ENCODE results near the gene ZDHHC13.
"Not testable (repeated sequence)": the region's sequence is repeated elsewhere in the genome, so short reads cannot be mapped to it uniquely, and the experiment has no call there.

ZDHHC13 gene

GRCh38 chr11:19101796-19102520 is 15.0 kb upstream of the ZDHHC13 start:
- no peak for DNase-seq (ENCODE audit: low read depth)

DNA sequence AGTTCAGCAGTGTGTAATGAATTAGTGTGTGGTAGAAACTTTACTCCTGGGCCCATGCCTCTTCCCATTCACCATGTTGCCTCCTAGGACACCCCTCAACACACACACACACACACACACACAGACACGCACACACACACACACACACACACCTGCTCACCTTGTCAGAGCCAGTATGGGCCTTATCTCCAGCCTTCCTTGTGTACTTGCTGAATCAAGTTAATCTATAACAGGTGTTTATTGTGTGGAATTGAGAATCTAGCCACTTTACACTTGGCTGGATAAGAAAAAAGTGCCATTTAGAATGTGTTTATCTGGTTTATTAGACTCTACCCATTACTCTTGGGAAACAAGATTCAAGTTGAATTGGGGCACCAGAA is 14.5 kb upstream of the ZDHHC13 start:
- DNase-seq (ENCODE audit: low read depth): no peak

DNA sequence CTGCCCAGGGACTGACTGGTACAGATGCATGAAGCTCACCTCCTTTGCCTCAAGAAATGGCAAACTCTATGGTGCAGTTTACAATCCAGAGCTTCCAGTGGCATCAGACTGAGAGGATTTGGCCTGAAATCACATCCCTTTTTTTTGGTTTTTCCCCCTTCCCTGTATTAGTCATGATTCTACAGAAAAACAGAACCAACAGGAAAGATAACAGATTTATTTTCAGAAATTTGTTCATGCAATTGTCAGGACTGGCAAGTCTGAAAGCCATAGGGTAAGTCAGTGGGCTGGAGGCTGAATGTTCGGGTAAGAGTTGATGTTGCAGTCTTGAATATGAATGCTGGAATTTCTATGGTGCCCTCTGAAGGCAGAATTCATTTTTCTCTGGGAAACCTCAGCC is 12.0 kb upstream of the ZDHHC13 start:
- DNase-seq (ENCODE audit: low read depth): no peak

DNA sequence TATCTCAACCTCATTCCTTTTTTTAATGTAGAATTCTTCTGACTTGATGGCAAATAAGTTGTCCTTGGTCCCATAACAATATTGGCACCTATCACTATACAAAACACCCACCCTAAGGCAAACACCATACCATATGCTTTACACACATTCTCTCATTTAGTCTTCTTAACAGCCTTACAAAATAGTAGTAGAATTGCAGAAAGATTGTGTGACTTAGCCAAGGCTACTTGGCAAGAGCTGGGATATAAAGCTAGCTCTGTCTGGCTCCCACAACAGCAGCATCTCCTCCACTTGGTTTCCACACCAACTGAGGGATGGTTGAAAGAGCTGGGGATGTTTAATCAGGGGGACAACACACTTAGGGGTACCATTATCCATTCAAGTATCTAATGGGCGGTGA is 9.8 kb upstream of the ZDHHC13 start:
- no peak for DNase-seq (ENCODE audit: low read depth)

DNA sequence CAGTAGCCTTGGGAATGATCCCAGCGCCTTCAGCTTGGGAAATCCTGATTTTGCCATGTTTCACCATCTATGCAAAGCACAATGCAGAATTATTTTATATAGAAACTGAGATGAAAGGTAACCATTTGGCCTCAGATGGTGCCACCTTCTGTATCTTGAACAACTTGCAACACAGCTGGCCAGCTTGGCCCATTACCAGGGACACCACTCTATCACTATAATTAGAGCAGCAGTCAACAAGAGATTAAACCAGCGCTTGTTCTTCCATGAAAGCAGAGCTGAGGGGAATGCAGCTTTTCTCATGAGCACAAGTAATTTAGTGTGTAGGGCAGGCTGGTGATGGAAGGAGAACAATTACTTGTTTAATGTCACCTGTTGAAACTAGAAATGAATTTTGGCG is 6.7 kb upstream of the ZDHHC13 start:
- no peak for DNase-seq (ENCODE audit: low read depth)

- no peak for DNase-seq (ENCODE audit: low read depth)
Measured at GRCh38 chr11:19111809-19112208, 5.2 kb upstream of the ZDHHC13 start.

DNA sequence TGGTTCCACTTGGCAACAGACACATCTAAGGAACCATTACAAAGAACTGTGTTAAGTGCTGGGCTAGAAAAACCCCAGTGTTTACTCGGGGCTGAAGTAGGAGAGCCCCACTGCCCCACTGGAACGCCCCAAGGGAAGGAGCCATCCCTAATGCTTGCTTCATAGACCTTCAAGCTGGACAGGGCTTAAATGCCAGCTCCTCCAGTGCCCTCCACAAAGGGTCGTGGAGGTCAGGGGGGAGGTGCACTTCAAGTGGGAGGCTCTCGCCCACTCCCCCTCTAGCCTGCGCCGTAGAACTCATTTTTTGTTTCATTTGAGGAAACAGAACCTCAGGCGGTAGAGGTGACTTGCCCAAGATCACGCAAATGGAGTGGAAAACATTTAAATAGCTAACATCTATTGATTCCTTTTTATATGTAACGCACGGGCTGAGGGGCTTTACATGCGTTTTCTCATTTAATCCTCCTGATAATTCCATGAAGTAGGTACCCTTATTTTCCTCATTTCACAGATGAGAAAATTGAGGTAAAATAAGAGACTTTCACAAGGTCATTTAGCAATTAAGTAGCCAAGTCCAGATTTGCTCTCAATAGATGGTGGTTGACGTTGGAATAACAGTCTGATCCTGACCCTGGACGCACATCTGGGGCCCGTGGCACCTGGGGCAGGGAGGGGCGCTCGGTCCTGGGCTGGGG is 545 bp upstream of the ZDHHC13 start:
- DNase-seq (ENCODE audit: low read depth): no peak

DNA sequence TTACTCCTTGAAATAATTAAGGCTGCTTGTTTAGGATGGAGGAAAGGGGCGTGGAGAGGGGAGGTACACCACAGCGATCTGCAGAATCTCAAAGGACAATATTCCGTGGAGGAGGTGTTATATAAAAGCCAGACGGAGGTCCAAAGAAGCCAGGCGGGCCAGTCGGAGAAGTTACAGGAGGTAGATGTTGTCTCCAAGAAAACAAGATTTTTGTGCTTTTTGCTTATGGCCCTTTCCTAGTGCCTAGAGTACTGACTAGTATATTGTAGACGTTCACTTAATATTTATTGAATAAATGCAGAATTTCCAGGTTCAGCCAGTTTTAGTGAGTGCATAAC is 761 bp downstream of the ZDHHC13 start:
- no peak for DNase-seq (ENCODE audit: low read depth)

DNA sequence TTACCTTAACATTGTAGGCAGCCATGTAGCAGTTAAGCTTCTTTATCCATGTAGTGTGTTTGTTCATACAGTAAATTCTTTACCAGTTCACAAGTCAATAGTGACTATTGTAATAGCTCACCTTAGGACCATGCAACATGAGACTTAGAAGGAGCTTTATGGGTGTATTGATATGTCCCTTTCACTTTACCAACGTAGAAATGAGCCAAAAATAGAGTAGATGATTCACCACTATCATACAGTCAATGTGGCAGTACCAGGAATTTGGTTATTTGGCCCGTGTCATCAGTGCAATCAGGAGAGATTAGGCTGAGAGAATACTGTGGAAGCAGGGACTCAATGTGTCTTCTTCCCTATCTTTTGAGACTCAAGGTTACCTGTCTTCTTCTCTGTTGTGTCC is 4.7 kb downstream of the ZDHHC13 start:
- no peak for DNase-seq (ENCODE audit: low read depth)

DNA sequence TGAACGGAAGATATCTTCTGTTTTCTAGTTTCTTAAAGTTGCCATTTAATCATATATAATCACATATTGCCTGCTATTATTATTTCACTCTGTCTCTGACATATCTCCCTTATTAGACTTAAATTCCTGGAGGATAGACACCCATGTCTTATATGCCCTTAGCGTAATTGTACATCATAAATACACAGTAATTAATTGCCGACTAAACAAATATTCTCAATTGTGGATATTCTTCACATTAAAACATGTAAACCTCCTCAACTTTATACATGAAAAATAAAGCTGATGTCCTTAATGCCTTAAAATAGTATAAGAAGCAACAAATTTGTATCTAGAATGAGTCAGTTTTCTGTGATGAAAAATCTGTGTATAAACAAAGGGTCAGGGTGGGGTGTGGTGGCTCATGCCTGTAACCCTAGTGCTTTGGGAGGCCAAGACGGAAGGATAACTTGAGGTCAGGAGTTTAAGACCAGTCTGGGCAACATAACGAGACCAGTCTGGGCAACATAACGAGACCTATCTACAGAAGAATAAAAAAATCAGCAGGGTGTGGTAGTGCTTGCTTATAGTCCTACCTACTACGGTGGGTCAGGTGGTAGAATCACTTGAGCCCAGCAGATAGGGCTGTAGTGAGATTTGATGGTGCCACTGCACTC is 6.1 kb downstream of the ZDHHC13 start:
- DNase-seq (ENCODE audit: low read depth): no peak

GRCh38 chr11:19126562-19127325 is 9.8 kb downstream of the ZDHHC13 start:
- DNase-seq (ENCODE audit: low read depth): not testable (repeated sequence)

GRCh38 chr11:19134004-19134403 is 17.0 kb downstream of the ZDHHC13 start:
- DNase-seq (ENCODE audit: low read depth): no peak

DNA sequence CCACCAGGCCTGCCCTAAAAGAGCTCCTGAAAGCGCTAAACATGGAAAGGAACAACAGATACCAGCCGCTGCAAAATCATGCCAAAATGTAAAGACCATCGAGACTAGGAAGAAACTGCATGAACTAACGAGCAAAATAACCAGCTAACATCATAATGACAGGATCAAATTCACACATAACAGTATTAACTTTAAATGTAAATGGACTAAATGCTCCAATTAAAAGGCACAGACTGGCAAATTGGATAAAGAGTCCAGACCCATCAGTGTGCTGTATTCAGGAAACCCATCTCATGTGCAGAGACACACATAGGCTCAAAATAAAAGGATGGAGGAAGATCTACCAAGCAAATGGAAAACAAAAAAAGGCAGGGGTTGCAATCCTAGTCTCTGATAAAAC is 19.9 kb downstream of the ZDHHC13 start:
- DNase-seq (ENCODE audit: low read depth): not testable (repeated sequence)

DNA sequence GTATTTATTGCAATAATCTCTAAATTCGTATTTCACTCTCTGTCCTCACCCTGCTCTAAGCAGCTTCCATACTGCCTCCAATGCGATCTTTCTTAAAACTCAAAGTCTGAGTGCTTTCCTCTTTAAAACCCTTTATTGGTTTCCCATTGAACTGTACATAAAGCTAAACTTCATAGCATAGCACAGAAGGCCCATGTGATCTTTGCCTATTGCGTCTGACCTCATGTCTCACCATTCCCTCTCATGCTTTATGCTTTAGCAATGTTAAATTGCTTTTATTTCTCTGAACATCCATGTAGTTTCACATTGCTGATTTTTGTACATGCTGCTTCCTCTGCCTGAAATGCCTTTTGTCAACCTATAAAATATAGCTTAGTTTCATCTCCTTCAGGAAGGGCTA is 28.4 kb downstream of the ZDHHC13 start:
- DNase-seq (ENCODE audit: low read depth): no peak

- no peak for DNase-seq (ENCODE audit: low read depth)
Measured at GRCh38 chr11:19156892-19157291, 39.9 kb downstream of the ZDHHC13 start.

GRCh38 chr11:19160847-19161246 is 43.9 kb downstream of the ZDHHC13 start:
- DNase-seq (ENCODE audit: low read depth): no peak

- no peak for DNase-seq (ENCODE audit: low read depth)
Measured at GRCh38 chr11:19161651-19162050, 44.7 kb downstream of the ZDHHC13 start.

DNA sequence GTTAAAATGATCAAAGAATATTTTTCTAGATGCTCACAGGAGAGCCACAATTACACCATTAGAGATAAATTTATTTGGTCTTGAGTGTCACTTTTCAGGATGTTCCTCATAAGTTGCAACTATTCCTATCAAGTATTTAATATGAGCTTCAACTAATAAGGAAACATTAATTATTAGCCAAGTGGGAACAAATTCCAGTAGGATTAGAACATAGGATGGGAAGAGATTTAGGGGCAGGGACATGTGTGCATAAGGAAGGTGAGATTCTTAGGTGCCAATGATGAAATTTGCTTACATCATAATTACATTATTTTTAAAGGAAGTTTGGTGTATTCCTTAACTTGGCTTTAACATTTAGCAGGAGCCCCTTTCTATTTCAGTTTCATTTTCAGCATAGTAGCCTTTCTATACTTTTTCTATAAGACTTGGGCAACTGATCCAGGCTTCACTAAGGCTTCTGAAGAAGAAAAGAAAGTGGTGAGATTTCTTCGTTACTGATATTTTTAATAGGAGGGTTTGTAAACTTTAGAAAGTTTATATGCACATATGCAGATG is 46.1 kb downstream of the ZDHHC13 start:
- no peak for DNase-seq (ENCODE audit: low read depth)

- DNase-seq (ENCODE audit: low read depth): no peak
Measured at GRCh38 chr11:19163617-19164016, 46.6 kb downstream of the ZDHHC13 start.

- no peak for DNase-seq (ENCODE audit: low read depth)
Measured at GRCh38 chr11:19164230-19164855, 47.4 kb downstream of the ZDHHC13 start.

DNA sequence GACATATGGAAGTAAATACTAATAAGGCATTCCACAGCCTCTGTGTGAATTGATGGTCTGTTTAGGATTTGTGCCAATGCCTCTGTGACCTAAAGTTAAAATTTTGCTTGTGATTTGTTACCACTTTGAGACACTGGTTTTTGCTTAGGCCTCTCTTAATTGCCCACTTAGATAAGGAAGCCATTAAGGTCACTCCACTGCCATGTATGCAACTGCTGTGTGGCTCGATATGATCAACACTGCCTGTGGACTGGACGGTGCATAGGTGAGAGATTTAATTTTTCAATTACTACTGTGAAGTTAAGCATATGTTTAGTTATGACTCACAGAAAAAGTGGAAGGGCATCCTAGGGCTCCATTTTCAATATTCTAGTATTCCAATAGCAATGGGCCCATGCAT is 47.9 kb downstream of the ZDHHC13 start:
- no peak for DNase-seq (ENCODE audit: low read depth)

DNA sequence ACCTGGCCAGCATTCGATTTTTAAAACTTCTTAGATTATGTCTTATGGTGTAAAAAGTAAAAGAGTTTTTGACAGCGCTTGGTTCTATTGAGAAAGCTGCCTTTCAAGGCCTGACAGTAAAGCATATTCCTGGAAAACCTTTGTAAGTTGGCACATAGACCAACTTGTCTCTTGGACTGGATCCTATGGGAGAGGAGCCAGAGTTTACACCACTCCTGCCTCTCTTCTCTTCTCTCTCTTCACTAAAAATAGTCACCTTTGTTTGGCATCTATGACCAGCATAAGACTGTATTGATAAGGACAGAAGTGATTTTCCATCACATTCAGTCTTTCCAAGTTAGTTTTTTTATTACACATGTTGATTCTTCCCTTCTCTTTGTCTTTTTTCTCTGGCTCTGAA is 51.1 kb downstream of the ZDHHC13 start:
- no peak for DNase-seq (ENCODE audit: low read depth)

Measured in stromal cell of bone marrow (primary cell).